ENCODE measurements around the gene UBE2G1. TPM values are rescaled to one million over a fixed set of nuclear protein-coding genes. Genes with fewer than 3 reads are reported as not detected.

UBE2G1 gene
- total RNA-seq, 1 experiment from 2014 or later, result 80.6 TPM

- ChIA-PET RAD21 (ENCODE audit: low non-redundant PET in 1 of 2, low total read pairs in 2 of 2, uncharacterized antibody in 2 of 2, unreplicated experiment in 2 of 2) (no interaction called here), CTCF (interaction anchor here (0.9 to 1.5 kb wide), 2 partner anchors 12 to 14 kb away, joined by 3 to 4 read pairs; no protein-coding TSS in a partner anchor), POLR2A (no interaction called here)
- Histone ChIP-seq H4K20me1 (ENCODE audit: insufficient read depth) (peaks cover 3% of the 10 kb centered on the region; the same call in 1 of the 2 replicates), H3K27ac (ENCODE audit: low read depth, low read length) (peak within 1 kb of the TSS; percentile 83), H3K27me3 (ENCODE audit: insufficient read depth, low read length) (no peaks in the 10 kb centered on the region), H3K4me3 (replicated peaks in 1 of 2; ENCODE audit: low read depth in 1 of 2, low read length in 2 of 2) (peak within 1 kb of the TSS; percentile 90 to 96), H3K9ac (ENCODE audit: low read length) (peak within 1 kb of the TSS; percentile 92), H3K4me1 (ENCODE audit: control insufficient read depth in 1 of 2, insufficient read depth in 2 of 2, low read length in 2 of 2) (peaks cover 5 to 21% of the 10 kb centered on the region in 2 experiments; a peak in 3 of 4 replicates), H3K9me2 (ENCODE audit: insufficient read depth) (no peaks in the 10 kb centered on the region), H3K36me3 (ENCODE audit: control insufficient read depth in 1 of 2, insufficient read depth in 2 of 2, low read length in 2 of 2) (peaks cover under 1 to 19% of the 10 kb centered on the region in 2 experiments; a peak in 2 of 4 replicates), H3K9me3 (ENCODE audit: control insufficient read depth in 1 of 2, insufficient read depth in 1 of 2, low read depth in 1 of 2, low read length in 2 of 2) (peaks cover 6 to 10% of the 10 kb centered on the region in 2 experiments; a peak in 1 of 4 replicates), H2AFZ (ENCODE audit: low read depth, low read length, poor library complexity, severe bottlenecking) (peak within 1 kb of the TSS; percentile 81), H3K79me2 (ENCODE audit: insufficient read depth, low read length) (peaks cover 53% of the 10 kb centered on the region), H3K4me2 (ENCODE audit: low read length) (peak within 1 kb of the TSS; percentile 88)
- peak; percentile 98 for ATAC-seq
- intact Hi-C loops (cut with micrococcal nuclease), result no loop called here
- TF ChIP-seq EZH2phosphoT487 (IDR thresholded peaks at IDR 0.05; ENCODE audit: borderline replicate concordance) (no peak), FOSL1 (IDR thresholded peaks at IDR 0.05; ENCODE audit: low read depth) (no peak), POLR2AphosphoS5 (IDR thresholded peaks at IDR 0.05; ENCODE audit: low read depth, low read length) (peak; percentile 79), SIN3A (IDR thresholded peaks at IDR 0.05; ENCODE audit: low read depth) (peak; percentile 74; the same call in 1 of the 2 replicates), EZH2 (IDR thresholded peaks at IDR 0.05) (no peak), CBX3 (IDR thresholded peaks at IDR 0.05; ENCODE audit: low read depth) (no peak), TCF7L2 (IDR thresholded peaks at IDR 0.05; ENCODE audit: borderline replicate concordance, extremely low read depth, insufficient read depth, insufficient read length) (peak; percentile 49), YY1 (IDR thresholded peaks at IDR 0.05; ENCODE audit: extremely low read depth, insufficient replicate concordance, low read depth, low read length) (peak; percentile 96), JUND (IDR thresholded peaks at IDR 0.05) (no peak), RAD21 (IDR thresholded peaks at IDR 0.05; ENCODE audit: low read depth) (0 out of 2 replicates have a peak, but pooled peaks have one; percentile 4), ELF1 (IDR thresholded peaks at IDR 0.05; ENCODE audit: borderline replicate concordance, low read depth) (no peak), POLR2A (IDR thresholded peaks at IDR 0.05; ENCODE audit: borderline replicate concordance, extremely low read depth, insufficient read depth, insufficient read length) (peak; percentile 64), SP1 (IDR thresholded peaks at IDR 0.05; ENCODE audit: low read depth) (peak; percentile 43; the same call in 1 of the 2 replicates), CEBPB (IDR thresholded peaks at IDR 0.05; ENCODE audit: low read depth) (no peak), SRF (IDR thresholded peaks at IDR 0.05; ENCODE audit: low read depth) (no peak), MAX (IDR thresholded peaks at IDR 0.05) (peak; percentile 66; the same call in 1 of the 2 replicates), EGR1 (IDR thresholded peaks at IDR 0.05; ENCODE audit: low read depth) (no peak; the same call in 1 of the 2 replicates)
- TF ChIP-seq, protein P1, sequence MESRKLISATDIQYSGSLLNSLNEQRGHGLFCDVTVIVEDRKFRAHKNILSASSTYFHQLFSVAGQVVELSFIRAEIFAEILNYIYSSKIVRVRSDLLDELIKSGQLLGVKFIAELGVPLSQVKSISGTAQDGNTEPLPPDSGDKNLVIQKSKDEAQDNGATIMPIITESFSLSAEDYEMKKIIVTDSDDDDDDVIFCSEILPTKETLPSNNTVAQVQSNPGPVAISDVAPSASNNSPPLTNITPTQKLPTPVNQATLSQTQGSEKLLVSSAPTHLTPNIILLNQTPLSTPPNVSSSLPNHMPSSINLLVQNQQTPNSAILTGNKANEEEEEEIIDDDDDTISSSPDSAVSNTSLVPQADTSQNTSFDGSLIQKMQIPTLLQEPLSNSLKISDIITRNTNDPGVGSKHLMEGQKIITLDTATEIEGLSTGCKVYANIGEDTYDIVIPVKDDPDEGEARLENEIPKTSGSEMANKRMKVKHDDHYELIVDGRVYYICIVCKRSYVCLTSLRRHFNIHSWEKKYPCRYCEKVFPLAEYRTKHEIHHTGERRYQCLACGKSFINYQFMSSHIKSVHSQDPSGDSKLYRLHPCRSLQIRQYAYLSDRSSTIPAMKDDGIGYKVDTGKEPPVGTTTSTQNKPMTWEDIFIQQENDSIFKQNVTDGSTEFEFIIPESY (IDR thresholded peaks at IDR 0.05; ENCODE audit: extremely low read depth, insufficient replicate concordance, low read length), result peak; percentile 100
- DNase-seq (ENCODE audit: low read depth, low spot score), result peak; percentile 82
- no TSS peak for BruUV-seq (replicated peaks)
Measured at GRCh38 chr17:4263282-4264215, 102.9 kb downstream of the UBE2G1 start, which contains the start of gene ANKFY1. Gene ANKFY1, minus strand, starts transcription at chr17:4263979. Its CDS starts 38 bp downstream, at chr17:4263941.

Measured in HCT116 (cell line).